GM19438 (cell line): Measurements from ENCODE around the gene TNIK.

Experiments used
- ATAC-seq: cut with Tn5 transposase; IDR thresholded peaks from one replicate; pipeline ENCODE4 v1.9.1; 2021; ENCODE audit warnings: low read depth; ENCODE audit not compliant: unreplicated experiment

Gene TNIK

GRCh38 chr3:171185959-171186358 lies 274.2 kb downstream of the TNIK start:
- no peak for ATAC-seq

- ATAC-seq, result no peak
Observed at GRCh38 chr3:171184372-171184771, 275.8 kb downstream of the TNIK start.

GRCh38 chr3:171183042-171183441 lies 277.2 kb downstream of the TNIK start:
- no peak for ATAC-seq

GRCh38 chr3:171181907-171182690 lies 278.1 kb downstream of the TNIK start:
- no peak for ATAC-seq

GRCh38 chr3:171178714-171179113 lies 281.5 kb downstream of the TNIK start:
- no peak for ATAC-seq

- no peak for ATAC-seq
Observed at GRCh38 chr3:171177553-171177952, 282.7 kb downstream of the TNIK start.

- ATAC-seq, result no peak
Observed at GRCh38 chr3:171177056-171177455, 283.1 kb downstream of the TNIK start.

- ATAC-seq, result no peak
Observed at GRCh38 chr3:171176244-171176933, 283.8 kb downstream of the TNIK start.

- ATAC-seq, result no peak
Observed at GRCh38 chr3:171175741-171176234, 284.4 kb downstream of the TNIK start.

GRCh38 chr3:171173736-171174135 lies 286.5 kb downstream of the TNIK start:
- no peak for ATAC-seq

- no peak for ATAC-seq
Observed at GRCh38 chr3:171172070-171172469, 288.1 kb downstream of the TNIK start.

GRCh38 chr3:171169866-171170265 lies 290.3 kb downstream of the TNIK start:
- no peak for ATAC-seq

- ATAC-seq, result no peak
Observed at GRCh38 chr3:171169443-171169842, 290.8 kb downstream of the TNIK start.

- ATAC-seq, result no peak
Observed at GRCh38 chr3:171168551-171168950, 291.7 kb downstream of the TNIK start.

- no peak for ATAC-seq
Observed at GRCh38 chr3:171168086-171168485, 292.1 kb downstream of the TNIK start.

GRCh38 chr3:171165983-171166382 lies 294.2 kb downstream of the TNIK start:
- no peak for ATAC-seq

- ATAC-seq, result no peak
Observed at GRCh38 chr3:171165499-171165921, 294.7 kb downstream of the TNIK start.

- ATAC-seq, result no peak
Observed at GRCh38 chr3:171164067-171164465, 296.1 kb downstream of the TNIK start.

GRCh38 chr3:171163101-171164066 lies 296.8 kb downstream of the TNIK start:
- no peak for ATAC-seq

GRCh38 chr3:171160325-171160724 lies 299.9 kb downstream of the TNIK start:
- ATAC-seq, result no peak

- no peak for ATAC-seq
Observed at GRCh38 chr3:171159822-171160157, 300.4 kb downstream of the TNIK start.
